CD1c-positive myeloid dendritic cell (primary cell): Measurements from ENCODE around the gene COL4A2.

ENCODE experiments used
- DNase-seq: peaks from one replicate; pipeline ENCODE4 v3.0.0-alpha.2; 2016; ENCODE audit errors: extremely low spot score

The COL4A2 gene

DNA sequence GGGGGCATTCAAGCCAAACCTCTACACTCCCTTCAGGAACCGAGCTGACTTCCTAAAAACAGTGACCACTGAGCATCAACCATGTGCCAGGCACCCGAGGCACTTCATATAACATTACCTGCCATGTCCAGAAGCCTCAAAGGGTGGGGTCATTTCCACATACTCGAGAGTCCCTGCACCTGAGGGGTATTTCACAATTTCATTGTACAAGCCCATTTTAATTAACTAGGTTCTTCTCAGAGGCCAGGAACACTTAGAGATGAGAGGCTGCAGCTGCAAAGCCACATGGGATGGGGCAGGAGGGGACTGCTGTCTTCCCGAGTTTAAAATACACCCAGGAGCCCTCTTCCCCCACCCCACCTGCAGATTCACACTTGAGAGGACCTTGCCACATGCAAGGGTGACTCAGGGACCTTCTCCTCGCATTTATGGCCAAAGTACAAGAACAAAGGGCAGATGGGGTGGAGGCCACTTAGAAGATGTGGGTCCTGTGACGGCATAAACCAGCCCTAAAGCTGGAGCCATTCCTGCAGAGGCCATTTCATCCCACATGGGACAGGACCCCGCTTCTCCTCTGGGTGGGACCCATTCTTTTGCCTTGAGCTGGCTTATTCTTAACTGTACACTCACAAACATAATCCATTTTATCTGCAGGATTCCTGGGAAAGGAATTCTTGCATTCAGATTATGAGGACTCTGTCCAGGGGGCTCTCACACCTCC lies 210.6 kb downstream of the COL4A2 start:
- DNase-seq: no peak

DNA sequence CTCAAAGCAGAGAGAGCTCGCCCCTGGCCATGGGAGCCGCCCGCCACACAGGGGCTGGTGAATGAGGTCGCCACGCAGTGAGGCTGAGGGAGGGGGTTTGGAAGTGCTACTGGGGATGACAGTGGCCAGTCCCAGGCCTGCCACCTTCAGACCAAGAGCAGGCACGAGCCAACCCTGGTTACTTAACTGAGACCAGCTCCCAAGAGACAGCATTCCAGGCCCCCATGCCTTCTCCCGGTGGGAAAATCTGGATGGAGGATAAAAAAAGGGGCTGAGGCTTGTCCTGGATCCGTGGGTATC lies 211.1 kb downstream of the COL4A2 start:
- DNase-seq: no peak

DNA sequence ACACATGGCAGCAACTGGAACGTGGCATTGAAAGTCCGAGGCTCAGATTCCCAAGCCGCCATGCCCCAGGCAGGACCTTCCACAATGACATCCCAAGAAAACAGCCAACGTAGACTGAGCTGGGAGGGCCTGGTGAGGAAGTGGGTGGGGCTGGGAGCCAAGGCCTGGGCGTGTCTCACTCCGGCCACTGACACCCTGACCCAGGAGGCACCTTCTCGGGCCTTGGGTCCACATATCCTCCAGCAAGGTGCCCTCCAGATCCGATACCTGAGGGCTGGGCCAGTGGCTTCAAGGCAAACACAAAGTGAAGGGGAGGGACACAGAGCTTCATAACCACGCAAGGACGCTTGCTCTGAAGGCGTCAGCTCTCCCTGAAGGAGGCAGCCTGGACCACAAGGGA lies 211.5 kb downstream of the COL4A2 start:
- DNase-seq: no peak

DNA sequence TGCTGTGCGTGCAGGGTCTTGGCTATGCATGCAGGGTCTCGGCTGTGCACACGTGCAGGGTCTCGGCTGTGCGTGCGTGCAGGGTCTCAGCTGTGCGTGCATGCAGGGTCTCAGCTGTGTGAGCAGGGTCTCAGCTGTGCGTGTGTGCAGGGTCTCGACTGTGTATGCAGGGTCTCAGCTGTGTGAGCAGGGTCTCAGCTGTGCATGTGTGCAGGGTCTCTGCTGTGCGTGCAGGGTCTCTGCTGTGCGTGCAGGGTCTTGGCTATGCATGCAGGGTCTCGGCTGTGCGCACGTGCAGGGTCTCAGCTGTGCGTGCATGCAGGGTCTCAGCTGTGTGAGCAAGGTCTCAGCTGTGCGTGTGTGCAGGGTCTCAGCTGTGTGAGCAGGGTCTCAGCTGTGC lies 212.0 kb downstream of the COL4A2 start:
- DNase-seq: no peak

DNA sequence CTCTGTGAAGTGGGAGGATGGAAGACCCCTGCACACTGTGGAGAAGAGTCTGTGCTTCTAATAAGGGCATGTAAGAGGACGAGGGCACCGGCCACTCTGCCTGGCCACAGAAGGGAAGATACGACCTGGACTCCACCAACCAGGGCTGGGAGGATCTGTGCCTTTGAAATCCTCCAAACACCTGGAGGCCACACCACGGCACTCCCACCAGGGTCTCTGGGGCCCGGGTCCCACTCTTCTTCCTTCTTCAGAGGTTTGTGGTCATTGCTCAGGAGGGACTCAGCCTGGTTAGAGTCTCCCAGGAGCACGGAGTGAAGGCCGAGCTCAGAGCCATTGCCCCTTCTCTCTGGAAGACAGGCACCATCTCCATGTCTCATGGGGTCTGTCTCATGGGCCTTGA lies 212.4 kb downstream of the COL4A2 start:
- no peak for DNase-seq

DNA sequence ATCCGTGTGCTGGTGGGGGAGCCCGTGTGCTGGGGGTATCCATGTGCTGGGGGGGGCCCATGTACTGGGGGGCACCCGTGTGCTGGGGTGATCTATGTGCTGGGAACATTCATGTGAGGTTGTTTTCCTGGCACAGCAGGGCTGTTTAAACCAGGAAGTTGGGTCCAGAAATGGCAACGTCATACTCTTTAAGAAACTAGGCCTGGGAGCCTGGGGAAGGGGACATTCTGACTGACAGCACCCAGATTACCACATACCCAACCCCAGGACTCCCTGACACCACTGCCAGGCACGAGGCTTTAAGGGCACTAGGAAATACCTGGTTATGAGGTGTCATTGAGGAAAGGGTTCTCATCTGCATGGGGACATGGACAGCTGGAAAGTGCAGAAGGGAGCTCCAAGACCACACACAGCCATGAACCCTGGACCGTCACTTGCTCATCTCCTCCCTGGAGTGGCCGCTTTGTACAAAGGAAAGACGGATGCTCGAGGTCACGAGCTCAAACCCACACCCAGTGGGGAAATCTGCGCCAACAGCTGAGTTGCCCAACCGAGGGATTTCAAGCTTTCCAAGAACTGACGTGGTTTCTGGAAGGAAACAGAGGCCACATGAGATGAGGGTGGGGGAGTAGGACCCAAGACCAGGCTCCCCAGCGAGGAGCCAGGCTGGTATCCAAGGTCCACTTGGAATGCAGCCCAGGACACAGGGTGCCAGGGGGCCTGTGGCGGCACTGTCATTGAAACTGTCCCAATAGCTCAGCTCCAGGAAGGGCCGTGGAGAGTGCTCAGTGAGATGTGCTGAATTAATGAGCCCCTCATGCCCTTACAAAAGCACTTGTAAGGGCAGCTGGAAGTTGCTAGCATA lies 213.6 kb downstream of the COL4A2 start:
- peak; percentile 92 for DNase-seq

DNA sequence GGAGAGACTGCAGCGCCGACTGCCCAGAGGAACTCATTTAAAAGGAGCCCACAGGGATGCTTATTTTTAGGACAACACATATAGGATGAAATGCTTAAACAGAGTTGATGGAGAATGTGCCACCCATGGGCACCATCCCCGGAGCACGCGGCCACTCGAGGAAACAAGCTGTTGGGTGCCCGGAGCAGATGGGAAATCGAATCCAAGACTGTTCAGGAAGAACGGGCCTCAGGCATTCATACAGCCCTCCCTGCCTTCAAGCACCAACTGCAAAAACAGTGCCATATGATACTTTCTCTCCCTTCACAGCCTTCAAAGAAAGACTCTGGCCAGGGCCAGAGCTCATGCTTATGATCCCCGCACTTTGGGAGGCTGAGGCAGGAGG lies 214.2 kb downstream of the COL4A2 start:
- no peak for DNase-seq

DNA sequence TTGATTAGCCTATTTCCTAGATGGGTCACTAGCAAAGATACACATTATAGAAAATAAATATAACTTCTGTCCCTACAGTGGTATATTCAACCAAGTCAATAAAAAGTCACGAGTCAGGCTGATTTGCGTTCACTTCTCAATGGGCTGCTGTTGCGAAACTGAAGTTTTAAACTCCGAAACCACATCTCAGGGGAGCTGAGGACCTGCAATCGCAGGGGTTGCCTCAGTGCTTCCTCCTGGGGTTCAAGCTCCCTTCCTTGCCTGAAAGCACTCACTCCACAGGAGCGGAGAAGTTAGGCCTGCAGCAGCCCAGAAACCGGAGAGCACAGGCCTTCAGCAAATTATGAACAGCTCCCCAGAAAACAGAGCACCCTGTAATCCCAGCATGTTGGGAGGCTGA lies 214.9 kb downstream of the COL4A2 start:
- DNase-seq: peak; percentile 76

DNA sequence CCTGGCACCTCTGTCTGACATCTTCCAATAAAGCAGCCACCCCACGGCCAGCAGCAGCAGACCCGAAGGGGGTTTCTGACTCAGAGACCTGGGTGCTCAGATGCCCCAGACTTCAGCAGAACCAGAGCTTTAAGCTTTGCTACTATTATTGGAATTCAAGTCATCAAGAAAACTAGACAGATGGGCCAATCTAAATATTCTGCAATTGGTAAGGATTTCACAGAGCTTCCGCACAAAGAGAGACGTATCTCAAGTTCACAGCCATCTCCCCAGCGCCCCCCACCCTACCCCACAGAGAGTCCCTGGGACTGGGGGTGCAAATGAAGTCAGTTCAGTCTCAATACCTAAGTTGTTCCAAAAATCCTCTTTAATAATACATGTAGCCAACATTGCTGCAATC lies 215.6 kb downstream of the COL4A2 start:
- DNase-seq: no peak

DNA sequence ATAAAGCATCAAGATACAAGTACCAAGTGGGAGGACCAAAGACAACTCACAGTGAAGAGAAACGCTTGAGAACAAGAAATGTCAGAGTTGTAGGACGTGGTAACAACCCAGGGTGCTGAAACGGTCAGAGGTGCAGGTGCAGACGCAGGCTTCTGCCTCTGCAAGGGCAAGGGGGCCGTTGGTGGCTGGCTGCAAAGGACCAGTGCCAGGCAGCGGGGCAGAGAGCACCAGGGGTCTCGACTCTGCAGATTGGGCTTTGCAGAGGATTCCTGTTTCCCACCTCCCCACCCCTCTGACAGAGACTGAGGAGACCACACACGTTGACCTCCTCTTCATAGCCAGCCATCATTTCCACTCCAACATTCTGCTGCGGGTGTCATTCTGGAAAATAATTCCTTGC lies 216.1 kb downstream of the COL4A2 start:
- no peak for DNase-seq

DNA sequence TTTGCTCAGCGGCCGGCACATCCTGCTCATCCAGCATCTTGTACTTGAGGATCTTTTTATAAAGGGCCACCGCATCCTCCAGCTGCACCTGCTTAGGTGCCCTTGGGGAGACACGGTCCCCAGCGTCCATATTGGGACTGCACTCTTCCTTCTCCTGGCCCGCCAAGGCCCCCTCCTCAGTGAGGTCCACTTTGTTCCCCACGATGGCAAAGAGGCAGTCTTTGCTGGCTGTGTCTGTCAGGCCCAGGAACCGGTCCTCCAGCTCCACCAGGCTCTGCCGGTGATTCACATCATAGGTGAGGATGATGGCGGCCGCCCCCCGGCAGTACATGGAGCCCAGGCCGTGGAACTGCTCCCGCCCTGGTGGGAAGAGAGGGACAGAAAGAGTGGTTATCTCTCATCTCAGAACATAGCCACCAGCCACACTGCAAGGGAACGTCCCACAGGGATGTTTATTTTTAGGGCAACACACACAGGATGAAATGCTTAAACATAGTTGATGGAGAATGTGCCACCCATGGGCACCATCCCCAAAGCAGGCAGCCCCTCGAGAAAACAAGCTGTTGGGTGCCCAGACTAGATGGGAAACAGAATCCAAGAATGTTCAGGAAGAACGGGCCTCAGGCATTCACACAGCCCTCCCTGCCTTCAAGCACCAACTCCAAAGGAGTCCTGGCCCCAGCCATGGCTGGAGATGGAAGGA lies 216.9 kb downstream of the COL4A2 start:
- DNase-seq: no peak

DNA sequence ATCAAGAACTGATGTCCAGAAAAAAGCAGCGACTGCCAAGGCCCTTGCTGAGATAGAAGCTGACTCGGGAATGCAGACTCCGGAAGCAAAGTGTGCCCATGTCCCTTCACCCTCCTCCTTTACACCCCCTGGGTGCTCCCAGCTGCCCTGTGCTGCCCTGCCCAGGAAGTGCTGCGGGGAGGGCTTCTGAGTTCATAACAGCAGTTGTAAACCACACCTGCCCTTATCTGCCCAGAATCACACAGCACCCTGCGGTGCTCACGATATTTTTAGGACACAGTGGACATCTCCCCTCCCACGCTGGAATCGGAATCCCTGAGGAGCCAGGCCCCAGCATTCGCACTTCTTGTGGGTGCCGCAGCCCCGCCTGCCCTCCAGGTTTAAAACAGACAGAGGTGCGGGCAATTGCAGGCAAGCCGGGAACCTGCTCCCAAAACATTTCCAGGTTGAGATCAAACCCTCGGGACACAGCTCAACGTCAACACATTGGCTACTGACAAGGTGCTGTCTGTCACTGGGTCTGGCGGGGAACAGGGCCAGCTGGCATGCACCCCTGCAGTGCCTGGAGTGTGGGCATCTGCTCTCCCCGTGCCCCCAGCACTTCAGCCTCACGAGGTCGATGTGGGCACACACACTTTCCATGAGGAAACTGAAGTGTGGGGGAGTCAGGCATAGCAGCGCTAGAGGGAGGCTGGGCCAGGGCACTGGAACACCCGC lies 217.6 kb downstream of the COL4A2 start:
- no peak for DNase-seq

DNA sequence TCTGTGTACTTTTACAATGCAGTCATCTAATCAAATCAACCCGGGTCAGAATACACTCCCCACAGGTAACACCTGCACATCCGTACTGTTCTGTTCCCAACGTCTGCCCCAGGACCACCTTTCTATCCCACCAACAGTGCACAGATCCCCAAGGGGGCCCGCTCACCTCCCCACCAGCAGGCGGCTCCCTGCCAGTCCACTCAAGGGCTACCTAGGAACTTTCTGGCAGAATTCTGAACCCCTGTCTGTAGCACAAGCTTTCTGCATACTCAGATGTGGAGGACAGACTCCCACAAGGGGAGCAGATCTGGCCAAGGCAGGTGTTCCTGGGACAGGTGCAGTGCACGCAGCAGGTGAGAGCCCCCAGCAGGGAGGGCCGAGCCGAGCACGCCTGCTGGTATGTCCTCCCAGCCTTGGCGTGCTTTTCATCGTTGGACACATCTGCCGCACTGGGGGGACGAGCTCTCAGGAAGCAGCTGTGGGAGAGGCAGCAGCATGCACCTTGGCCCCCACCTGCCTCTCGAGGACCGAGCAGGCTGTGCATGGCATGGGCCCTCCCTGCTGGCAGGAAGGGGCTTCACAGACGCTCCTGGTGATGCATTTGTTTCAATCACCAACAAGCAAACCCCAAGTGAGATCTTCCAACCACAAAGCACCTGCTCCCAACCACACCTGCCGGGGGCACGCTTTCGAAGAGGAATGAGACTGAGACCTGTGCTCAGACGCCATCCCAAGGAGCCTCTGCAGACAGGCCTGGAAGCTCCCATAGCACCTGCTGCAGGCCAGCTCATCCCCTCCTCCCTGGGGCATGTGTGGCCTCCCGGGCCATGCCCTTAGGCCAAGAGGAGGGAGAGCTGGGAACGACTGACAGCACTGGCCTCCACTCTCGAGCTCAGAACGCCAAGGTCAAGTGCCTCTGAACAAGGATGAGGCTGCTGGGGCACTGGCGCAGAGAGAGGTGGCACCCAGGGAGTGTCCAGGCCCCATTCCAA lies 218.5 kb downstream of the COL4A2 start:
- DNase-seq: no peak

DNA sequence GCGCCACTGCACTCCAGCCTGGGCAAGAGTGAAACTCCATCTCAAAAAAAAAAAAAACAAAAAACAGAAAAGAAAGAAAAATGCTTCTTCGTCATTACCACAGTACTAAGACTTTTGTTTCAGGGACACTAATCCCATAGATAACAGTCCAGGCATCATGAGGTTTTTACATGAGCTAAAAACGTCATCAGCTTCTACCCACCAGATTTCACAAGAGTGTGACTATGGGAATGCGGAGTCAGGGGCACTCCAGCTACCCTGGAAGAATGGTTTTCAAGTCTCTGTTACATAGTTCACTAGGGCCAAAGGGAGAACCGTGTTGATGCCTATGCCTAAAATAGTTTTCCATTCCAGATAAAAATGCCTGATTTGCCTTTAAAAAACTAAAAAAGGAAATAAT lies 221.3 kb downstream of the COL4A2 start:
- peak; percentile 83 for DNase-seq

DNA sequence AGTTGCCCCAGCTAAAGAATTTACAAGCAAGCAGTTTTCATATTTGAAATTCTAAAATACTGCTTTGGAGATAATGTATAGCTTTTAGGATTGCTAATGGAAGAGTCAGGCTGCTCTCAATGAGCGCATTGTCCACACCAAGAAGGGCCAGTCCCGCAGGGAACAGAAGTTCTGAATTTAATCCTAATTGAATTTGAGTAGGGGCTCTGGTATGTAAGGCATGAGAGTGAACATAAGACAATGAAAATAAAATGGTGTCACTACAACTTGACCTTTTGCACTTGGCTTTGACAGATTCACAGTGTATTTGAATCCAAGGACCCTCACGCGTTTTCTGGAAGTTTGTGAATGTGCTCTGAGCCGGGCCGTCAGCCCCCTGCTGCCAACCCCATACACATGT lies 221.8 kb downstream of the COL4A2 start:
- no peak for DNase-seq

DNA sequence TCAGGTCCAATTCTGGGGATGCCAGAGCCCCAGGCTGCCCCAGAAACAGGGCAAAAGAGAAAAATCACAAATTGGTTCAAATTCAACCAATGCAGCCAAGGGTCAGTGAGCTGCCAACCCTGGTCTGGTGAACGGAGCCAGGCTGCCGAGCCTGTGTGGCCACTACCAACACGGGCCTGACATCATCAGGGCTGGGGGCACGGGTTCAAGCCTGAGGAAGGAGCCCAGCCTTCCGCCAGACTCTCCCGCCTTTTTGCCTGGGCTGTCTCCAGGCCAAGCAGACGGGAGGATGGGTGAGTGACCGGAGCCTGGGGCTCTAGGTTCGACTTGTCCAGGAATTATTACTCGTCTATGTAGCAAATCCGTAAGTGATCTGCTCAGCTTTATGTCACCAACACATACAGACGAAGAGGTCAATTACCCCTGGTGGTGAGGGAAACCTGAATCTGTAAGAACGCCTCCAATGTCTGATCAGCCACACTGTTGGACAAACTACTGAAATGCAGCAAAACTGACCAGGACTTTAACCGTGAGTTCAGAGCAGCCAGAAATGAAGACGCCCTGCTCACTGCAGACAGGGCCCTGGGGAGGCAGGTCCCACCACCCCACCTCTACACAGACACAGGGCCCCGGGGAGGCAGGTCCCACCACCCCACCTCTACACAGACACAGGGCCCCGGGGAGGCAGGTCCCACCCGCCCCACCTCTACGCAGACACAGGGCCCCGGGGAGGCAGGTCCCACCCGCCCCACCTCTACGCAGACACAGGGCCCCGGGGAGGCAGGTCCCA lies 222.6 kb downstream of the COL4A2 start:
- DNase-seq: no peak

DNA sequence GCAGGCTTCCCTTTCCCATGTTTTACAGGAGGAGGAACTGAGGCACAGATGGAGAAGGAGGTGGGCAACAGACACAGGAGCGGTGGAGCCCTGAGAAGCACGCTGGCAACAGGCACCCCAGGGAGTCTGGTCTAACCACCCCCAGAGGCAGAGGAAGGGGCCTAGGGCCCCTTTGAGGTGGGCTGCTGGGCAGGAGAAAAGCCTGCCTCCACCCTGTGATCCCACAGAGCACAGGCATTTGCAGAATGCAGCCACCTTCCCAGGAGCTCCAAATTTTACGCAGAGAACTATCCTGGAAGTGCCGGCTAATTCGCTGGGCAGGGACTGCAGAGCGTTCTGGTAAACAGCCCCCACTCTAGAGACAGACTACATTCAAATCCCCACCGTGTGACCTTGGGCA lies 224.0 kb downstream of the COL4A2 start:
- no peak for DNase-seq

DNA sequence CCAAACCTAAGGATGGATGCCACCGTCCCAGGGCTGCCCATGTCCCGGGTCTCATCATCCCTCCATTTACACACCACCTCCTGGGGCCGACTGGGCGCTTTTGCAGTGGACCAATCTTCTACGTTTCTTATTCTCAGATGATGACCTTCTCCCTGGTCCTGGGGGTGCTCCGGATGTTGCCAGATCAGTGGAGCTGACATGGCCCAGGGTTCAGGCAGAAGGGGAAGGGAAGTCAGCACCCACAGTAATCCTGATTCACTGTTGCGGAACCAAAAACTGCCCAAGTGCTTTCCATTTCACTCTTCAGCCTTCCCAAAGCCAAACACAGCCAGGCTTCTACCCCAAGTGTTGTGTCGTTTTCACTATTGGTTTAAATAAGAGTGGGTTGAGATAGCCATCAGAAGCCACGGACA lies 224.6 kb downstream of the COL4A2 start:
- DNase-seq: peak; percentile 79

DNA sequence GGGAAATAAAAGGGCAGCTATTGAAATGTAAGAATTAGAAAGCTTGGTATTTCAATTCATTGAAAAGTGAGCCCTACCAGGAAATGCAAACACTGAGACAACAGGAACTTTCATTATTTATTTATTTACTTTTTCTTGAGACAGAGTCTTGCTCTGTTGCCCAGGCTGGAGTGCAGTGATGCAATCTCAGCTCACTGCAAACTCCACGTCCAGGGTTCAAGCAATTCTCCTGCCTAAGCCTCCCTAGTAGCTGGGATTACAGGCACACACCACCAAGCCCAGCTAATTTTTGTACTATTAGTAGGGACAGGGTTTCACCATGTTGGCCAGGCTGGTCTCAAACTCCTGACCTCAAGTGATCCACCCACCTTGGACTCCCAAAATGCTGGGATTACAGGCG lies 225.2 kb downstream of the COL4A2 start:
- DNase-seq: peak; percentile 26
